HG03575 (cell line): Measurements from ENCODE around the gene FAM241B.

Experiments used
- ATAC-seq: cut with Tn5 transposase; IDR thresholded peaks from one replicate; pipeline ENCODE4 v1.9.1; 2021; ENCODE audit not compliant: unreplicated experiment, insufficient number of reproducible peaks, low FRiP score; ENCODE audit errors: extremely low read depth

FAM241B gene, protein sequence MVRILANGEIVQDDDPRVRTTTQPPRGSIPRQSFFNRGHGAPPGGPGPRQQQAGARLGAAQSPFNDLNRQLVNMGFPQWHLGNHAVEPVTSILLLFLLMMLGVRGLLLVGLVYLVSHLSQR

DNA sequence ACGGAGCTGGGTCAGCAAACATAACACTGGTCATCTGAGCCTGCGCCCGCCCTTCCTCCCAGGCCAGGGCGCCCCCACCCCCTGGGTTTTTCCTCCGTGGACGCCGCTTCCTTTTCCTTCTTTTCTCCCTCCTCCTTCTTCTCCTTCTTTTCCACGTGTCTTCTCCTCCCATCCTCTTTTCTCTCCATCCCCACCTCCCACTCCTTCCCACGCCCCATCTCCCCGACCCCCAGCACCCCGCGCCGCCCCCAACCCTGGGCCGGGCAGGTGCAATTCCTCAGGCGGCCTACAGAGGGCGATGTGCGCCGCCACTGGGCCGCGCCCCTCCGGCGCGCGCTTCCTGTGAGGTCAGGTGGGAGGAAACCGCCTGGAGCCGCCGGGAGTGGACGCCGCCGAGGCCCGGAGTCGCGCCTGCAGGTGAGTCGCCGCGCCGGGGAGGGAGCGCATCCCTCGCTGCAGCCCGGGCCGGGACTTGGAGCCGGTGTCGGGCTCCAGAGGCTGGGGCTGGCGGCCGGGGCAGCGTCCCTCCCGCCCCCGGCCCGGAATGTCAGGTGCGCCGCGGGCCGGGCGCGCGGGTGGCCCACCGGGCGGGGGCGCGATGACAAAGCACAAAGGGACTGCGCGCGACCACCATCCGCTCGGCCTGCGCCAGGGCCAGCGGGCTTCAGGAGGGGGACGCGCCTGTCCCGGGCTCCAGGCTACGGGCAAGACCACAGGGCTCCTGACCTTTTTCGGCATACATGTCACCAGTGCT is at the start of gene FAM241B:
Gene FAM241B, plus strand, starts transcription at position 351 of the 754 bp plus-strand sequence. CDS start 1,497 bp downstream, outside the sequence.
- no peak for ATAC-seq

DNA sequence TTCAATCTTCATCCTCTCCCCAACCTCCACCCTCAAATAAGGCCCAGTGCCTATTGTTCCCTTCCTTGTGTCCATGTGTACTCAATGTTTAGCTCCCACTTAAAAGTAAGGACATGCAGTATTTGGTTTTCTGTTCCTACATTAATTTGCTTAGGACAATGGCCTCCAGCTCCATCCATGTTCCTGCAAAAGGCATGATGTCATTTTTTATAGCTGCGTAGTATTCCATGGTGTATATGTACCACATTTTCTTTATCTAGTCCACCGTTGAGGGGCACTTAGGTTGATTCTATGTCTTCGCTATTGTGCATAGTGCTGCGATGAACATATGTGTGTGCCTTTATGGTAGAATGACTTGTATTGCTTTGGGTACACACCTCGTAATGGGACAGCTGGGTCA is 49.6 kb upstream of the FAM241B start:
- ATAC-seq: no peak

DNA sequence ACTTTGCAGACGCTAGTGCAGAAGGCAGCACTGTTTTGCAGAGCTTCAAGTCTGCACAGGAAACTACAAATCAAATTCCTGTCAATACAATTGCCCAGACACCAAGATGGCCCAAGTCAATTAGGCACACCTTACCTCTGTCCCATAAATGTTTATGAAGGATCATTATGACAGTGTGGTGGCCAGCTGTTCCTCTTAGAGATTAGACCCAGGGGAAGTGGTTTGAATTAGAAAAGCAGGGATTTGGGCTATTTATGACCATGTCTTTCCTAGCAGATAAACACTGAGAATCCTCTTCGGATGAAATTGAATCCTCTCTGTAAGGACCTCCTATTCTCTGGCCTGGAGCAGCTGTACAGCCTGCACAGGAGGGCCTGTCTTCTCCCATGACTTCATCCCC is 46.9 kb upstream of the FAM241B start:
- no peak for ATAC-seq

DNA sequence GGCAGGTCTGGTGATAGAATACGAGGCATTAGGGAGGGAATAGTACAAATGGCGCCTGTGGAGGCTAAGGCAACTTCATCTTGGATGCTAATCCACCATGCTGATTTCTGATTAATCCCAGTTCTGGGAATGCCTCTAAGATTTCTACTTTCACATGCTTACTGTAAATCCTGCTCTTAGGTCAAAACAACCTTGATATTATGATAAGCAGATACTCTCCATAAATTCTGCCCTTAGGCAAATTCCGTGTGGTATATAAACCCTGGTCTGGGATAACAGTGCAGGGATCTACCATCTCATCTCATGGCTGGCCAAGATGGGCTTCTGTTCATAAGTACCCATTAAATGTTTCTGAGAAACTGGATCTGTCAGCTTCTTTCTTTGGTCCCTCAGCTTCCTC is 45.4 kb upstream of the FAM241B start:
- ATAC-seq: no peak

DNA sequence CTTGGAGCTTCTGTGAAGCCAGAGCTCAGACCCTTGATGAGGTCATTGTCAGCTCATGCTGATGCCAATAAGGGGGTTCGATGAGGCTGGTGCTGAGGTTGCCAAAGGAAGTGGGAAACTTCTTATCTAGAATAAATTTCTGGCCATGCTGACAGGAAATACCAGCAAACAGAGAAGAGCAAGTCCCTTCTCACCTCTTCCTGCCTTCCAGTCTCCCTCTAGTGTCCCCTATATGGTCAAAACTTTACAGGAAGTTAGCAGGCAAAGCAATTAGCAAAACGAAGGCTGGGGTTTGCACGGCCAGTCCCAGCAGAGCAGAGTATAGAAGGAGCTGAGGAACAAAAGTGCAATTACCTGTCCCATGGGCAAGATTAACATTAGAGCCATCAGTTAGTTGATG is 41.7 kb upstream of the FAM241B start:
- ATAC-seq: no peak

DNA sequence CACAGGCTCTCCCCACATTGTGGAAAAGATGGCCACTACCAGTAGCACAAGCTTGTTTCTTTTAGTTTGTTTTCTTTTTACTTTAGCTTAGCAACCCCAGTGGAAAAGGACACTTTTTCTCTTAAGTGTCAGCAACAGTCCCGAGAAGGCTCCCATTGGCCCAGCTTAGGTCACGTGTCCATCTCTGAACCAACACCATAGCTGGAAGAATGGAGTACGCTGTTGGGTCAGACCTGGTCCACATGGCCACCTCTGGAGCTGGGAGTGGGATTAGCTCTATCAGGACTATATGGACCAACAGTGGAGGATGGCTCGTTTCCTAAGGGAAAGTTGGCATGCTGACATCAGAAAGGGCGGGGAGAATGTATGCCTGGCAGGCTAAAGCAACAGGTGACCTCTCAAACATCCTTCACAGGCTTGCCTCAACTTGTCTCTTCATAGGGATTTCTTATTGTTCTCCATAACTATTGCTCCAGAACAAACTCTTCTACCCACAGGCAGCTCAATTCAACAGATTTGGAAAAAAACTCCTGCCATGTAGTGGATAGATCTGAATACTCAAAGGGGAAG is 29.2 kb upstream of the FAM241B start:
- no peak for ATAC-seq

DNA sequence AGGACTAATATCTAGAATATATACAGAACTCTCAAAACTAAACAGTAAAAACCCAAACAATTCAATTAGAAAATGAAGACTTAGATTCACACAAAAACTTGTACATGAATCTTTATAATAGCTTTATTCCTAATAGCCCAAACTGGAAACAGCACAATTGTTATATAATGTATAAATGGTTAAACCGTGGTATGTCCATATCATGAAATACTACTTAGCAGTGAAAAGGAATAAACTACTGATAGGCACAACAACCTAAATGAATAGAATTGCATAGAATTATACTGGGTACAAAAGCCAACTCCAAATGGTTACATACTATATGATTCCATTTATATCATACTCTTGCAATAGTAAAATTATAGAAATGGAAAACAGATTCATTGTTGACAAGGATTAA is 21.0 kb upstream of the FAM241B start:
- ATAC-seq: no peak

DNA sequence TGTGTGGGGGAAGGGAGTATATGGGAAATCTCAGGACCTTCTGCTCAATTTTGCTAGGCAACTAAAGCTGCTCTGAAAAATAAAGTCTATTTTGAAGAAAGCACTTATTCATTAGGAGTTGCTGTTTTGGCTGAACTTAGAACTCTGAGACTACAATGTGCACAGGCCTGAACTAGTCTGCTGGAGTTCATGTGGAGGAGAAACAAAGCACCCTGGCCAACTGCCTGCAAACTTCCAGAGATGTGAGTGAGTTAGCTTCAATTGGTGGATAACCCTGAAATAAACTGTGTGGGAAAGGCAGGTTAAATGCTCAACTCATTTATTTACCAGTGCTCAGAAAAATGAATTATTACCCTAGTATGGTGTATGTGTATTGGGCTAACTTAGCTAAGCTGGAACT is 17.3 kb upstream of the FAM241B start:
- no peak for ATAC-seq

DNA sequence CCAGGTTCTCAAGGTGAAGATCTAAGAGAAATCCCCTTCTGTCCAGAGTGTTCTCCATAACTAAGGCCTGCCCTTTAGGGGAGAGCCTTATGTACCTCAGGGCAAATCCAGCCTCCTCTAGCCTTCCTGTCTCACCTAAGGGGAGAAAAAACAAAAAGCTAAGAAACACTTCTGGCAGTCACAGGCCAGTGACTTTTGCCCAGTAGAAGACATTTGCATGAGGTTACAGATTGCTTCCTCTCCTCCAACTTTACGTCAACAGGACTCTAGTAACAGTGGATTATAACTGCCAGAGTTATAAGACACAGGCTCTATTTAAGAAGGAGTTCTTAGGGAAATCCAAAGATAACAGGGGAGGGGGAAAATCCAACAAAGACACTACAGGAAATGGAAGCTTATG is 15.9 kb upstream of the FAM241B start:
- no peak for ATAC-seq

DNA sequence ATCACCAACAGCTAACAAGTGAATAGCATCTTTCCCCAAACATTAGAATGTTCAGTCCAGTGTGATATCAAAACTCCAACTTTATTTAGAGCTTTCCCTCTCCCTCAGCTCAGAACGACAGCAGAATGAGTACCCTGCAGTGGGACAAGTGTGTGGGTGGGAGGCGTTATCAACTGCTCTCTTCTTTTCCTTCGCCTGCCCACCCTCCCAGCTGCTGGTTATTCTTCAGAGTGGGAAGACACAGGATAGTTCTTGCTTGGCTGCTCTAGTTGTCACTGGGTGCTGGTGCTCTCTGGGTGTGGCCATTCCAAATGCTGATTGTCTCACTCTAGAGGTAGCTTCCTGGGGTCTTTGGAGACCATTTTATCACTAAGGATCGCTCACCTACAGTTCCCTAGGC is 13.7 kb upstream of the FAM241B start:
- no peak for ATAC-seq

DNA sequence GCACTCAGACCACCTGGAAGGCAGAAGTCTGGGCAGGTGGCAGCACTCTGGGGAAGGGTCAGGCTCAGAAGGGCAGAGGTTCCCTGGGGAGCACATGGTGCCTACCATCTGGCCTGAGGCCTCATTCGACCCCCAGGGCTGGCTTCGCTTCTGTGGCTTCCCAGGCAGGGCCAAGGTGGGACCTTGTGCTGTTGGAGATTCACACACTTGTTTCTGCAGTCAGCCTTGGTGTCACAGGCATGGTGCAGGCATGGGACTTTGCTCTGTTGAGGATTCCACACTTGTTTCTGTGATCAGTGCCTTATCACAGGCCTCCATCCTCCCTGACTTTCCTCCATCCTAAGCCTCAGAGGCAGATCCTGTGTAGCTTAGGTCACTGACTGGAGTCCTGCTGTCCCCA is 11.3 kb upstream of the FAM241B start:
- ATAC-seq: no peak

DNA sequence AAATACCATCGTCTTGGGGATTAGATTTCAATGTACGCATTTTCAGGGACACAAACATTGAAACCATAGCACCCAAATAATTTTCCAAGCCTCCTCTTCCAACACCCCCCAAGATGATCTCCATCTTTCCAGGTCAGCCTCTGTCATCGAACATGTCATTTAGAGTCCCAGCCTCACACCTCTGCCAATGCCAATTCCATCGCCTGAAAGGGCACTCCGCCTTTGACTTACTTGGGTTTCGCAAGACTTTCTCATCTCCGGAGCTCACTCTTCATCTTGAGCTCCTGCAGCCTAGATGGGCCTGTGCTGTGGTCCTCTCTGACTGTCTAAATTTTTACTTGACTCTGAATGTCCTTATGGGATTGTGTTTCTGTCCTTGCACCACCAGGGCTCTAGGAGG is 10.4 kb upstream of the FAM241B start:
- ATAC-seq: no peak

DNA sequence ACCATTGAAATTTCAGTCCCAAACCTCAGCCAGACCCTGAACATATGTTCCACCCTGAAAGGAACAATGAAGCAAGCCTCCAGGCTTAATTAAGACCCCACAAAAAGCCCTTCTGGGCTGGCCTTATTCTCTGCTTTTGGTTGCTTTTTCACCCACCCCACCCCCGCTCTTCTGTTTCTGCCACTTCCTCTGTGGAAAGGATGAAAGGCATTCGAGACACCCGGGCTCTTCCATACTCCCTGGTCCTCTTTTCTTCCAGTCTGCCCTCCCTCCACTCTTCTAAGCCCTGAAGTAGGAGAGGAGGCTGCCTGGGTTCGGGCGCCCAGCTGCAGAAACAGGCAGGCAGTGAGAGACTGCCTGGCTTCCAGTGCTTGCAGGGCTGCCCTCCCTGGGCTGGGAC is 9.4 kb upstream of the FAM241B start:
- ATAC-seq: no peak

DNA sequence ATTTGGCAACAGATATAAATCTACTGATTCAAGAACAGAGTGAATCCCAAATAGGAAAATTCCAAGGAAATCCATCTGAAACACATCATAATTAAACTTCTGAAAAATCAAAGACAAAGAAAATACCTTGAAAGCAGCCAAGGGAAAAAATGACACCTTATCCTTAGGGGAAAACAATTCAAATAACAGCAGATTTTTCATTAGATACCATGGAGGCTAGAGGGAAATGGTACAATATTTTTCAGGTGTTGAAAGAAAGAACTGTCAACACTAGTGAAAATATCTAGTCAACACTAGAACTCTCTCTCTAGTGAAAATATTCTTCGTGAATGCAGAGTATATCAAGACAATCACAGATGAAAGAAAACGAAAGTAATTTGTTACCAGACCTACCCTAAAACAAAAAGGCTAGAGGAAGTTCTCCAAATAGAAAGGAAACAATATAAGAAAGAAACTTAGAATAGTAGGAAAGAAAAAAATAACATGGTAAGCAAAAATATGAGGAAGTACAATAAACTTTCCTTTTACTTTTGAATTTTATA is 5.7 kb upstream of the FAM241B start:
- no peak for ATAC-seq

DNA sequence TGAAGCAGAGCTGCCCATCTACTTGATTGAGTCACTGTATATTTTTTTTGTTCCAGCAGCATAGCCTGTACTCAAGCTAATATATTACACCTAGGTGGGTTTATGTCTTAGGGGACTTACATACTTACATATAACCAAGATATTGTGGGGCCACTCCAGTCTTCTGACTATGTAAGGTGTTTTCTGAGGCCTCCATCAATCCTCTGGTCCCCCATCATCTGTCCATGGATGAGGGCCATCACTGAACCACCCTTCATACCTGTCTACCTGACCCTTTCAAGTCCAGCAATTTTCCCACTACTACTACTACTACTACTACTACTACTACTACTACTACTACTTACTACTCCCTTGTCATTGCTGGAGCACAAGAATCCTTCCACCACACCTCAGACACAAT is 3.2 kb upstream of the FAM241B start:
- ATAC-seq: no peak

DNA sequence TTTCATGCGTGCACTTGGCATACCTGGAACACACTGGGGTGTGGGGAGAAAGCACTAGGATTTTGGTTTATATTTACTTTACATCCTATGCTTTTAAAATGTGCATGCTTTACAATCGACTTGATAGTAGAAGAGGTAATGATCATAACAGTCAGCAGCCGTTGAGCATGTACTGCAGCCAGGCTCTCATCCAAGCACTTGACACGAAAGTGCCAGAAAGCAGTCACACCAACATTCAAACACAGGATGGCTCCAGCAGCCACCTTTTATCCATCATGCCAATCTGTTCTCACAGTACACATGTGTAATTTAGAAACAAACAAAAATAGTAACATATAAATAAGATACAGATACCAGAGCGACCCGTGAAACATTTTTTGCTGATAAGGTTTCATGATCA is 1.2 kb upstream of the FAM241B start:
- ATAC-seq: no peak

DNA sequence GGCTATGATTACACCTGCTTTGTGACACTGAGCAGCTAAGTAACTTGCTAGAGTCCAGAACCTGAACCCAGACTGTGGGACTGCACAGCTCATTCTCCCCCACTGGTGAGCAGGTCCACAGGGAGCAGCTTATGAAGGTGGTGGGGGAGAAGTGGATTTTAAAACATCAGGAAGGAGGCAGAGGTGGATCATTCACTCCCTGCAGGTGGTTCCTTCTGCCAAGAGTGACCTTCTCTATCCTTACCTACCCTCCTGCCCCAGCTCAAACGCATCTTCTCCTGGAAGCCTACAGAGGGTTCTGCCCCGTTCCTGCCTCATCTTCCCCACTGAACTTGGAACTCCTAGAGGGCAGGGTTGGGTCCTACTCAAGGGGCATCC is 539 bp upstream of the FAM241B start:
- no peak for ATAC-seq

DNA sequence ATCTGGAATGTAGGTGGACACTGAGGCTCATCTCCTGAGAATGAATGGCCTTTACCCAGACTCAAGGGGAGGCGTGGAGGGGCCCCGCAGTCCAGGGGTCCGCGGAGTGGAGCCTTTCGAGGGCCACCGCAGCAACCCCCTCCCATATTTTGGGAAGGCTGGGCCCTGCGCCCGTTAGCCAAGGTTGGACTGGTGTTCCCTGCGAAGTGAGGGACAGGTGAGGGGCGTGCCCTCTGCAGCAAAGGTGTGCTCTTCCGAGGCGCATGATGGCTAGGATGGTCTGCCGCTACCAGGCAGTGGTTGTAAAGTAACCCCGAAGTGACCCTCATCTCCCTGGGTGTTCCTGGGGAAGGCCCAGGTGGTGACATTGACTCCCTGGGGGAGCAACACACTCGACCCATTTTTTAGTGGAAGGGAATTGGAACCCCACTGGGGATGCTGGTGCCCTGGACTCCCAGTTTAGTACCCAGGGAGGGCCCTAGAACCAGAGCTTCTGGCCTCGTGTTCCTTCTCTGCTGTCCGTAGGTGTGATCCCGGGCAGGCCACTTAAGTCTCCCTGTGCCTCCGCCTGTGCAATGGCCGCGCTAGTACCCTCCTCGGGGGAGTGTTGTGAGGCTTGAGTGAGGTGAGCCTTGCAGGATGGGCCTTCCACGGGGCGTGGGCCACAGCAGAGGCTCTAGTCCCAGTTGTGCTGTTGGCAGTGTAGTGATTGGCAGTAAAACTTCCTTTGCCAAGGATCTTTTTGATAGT is 779 bp downstream of the FAM241B start:
- ATAC-seq: no peak

DNA sequence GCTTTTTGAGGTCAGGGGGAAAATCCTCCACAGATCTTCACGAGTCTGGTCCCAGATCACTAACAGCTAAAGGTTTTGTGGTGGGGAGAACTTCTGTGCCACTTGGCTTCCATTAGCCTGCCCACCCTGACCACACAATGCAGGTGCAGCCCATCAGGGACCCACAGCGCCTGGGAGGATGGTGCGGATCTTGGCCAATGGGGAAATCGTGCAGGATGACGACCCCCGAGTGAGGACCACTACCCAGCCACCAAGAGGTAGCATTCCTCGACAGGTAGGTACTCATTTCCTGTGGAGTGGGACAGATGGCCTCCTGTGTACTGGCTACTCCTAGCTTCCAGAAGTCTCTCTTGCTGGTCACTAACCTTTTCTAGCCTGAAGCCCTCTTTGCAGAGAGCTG is 1.5 kb downstream of the FAM241B start:
- no peak for ATAC-seq
